GM12864 (cell line): ENCODE measurements around the gene NSMF.

Source experiments
- DNase-seq: peaks from one replicate; pipeline ENCODE4 v3.0.0-alpha.2; 2011; ENCODE audit warnings: low read depth
- H3K4me3 ChIP-seq: 2 replicates; pipeline ENCODE4 v1.5.1; 2011; ENCODE audit warnings: mild to moderate bottlenecking, low read depth, low read length, control low read depth
- CTCF ChIP-seq: IDR thresholded peaks from 2 replicates; pipeline ENCODE4 v1.5.1; 2011; ENCODE audit warnings: low read depth, mild to moderate bottlenecking, moderate library complexity, low read length, control low read depth, inconsistent platforms; ENCODE audit errors: missing control alignments

The NSMF gene, protein sequence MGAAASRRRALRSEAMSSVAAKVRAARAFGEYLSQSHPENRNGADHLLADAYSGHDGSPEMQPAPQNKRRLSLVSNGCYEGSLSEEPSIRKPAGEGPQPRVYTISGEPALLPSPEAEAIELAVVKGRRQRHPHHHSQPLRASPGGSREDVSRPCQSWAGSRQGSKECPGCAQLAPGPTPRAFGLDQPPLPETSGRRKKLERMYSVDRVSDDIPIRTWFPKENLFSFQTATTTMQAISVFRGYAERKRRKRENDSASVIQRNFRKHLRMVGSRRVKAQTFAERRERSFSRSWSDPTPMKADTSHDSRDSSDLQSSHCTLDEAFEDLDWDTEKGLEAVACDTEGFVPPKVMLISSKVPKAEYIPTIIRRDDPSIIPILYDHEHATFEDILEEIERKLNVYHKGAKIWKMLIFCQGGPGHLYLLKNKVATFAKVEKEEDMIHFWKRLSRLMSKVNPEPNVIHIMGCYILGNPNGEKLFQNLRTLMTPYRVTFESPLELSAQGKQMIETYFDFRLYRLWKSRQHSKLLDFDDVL

GRCh38 chr9:137459152-137459600 is at the start of gene NSMF:
NSMF (minus strand) TSS chr9:137459334; CDS start chr9:137459102, 232 bp downstream.
- peak within 1 kb of the TSS; percentile 77 for H3K4me3 ChIP-seq
- no peak for TF ChIP-seq CTCF
- DNase-seq: peak; percentile 49

GRCh38 chr9:137506702-137507171 is 47.6 kb upstream of the NSMF start:
- no peak overlapping the region for H3K4me3 ChIP-seq
- DNase-seq: no peak
- TF ChIP-seq CTCF: no peak

DNA sequence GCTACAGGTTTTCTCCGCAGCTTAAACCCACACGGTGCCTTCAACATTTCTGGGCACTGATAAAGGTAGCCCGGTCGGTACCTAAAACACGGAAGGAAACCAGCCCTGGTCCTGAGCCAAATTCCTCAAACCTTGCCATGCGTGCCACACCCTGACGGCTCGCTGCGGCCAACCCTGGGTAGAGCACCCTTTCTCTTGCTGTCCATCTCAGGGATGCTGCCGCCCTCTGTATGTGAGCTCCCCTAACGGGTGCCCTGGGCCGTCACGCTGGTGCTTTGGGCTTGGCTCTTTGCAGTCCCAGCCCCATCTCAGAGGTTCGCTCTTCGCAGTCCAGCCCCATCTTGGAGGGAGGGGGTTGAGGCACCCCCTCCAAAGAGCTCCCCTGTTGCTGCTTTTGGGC is 47.1 kb upstream of the NSMF start:
- no peak overlapping the region for H3K4me3 ChIP-seq
- TF ChIP-seq CTCF: no peak
- DNase-seq: no peak

DNA sequence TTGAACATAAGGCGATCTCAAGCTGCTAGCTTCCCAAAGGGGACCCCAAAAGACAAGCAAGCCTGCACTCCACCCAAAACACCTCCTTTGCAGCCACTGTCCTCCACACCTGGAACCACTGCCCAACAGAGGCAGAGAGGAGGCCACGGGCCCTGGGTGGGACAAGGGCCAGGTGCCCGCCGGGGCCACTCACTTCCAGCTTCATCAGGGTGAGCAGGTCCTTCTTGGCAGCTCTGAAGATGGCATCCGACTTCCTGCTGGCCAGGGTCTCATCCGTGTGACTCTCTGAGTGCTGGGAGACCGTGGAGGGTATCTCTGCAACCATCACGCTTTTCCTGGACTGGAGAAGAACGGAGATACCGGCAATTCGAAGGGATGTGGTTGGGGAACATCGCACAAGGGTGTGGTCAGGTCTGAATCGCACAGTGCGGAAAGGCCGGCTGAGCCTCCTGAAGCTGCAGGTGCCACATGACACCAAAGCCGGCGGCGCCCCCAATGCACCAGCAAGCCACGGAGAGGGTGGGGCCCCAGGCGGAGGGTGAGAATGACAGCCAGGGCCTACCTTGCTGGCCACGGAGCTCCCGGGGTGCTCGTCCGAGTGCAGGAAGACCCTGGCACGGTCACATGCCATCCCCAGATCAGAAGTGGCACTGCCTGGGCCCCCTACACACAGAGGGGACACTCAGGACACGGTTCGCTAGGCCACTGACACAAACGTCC is 46.4 kb upstream of the NSMF start:
- DNase-seq: no peak
- TF ChIP-seq CTCF: no peak

GRCh38 chr9:137504432-137504777 is 45.3 kb upstream of the NSMF start:
- DNase-seq: no peak
- no peak overlapping the region for H3K4me3 ChIP-seq
- TF ChIP-seq CTCF: no peak

More for the DNA sequence above, 46.4 kb upstream of the NSMF start:
- H3K4me3 ChIP-seq: no peak overlapping the region

GRCh38 chr9:137502008-137502911 is 43.1 kb upstream of the NSMF start:
- H3K4me3 ChIP-seq: no peak overlapping the region
- no peak for TF ChIP-seq CTCF
- DNase-seq: no peak
